OCI-LY1 (cell line): ENCODE measurements around the gene CABCOCO1.

ENCODE experiments used
- H2AFZ ChIP-seq: fragments of 200-600 bp; sonication (generic), shearing (Covaris generic); 2 replicates; pipeline ENCODE4 v1.6.0; 2014; ENCODE audit warnings: antibody characterized with exemption, mild to moderate bottlenecking, low read length
- H3F3A ChIP-seq: fragments of 200-600 bp; sonication (generic), shearing (Covaris generic); 2 replicates; pipeline ENCODE4 v1.6.0; 2014; ENCODE audit warnings: mild to moderate bottlenecking, antibody characterized with exemption, low read length, moderate library complexity; ENCODE audit not compliant: insufficient read depth
- H3K27ac ChIP-seq: fragments of 200-600 bp; sonication (generic); 2 replicates; pipeline ENCODE4 v1.5.1; 2014; ENCODE audit warnings: low read length, mixed run types, mild to moderate bottlenecking, low read depth; ENCODE audit not compliant: poor library complexity, severe bottlenecking
- H3K27me3 ChIP-seq: fragments of 200-600 bp; sonication (generic); 2 replicates; pipeline ENCODE4 v1.6.0; 2014; ENCODE audit warnings: antibody characterized with exemption, mild to moderate bottlenecking, low read length, moderate library complexity; ENCODE audit not compliant: insufficient read depth
- H3K36me3 ChIP-seq: fragments of 200-600 bp; sonication (generic); 2 replicates; pipeline ENCODE4 v1.6.1; 2014; ENCODE audit warnings: mild to moderate bottlenecking, antibody characterized with exemption, low read length, moderate library complexity, mixed read lengths; ENCODE audit not compliant: insufficient read depth
- H3K4me1 ChIP-seq: fragments of 200-600 bp; sonication (generic); 2 replicates; pipeline ENCODE4 v1.5.1; 2014; ENCODE audit warnings: mild to moderate bottlenecking, low read length, moderate library complexity; ENCODE audit not compliant: insufficient read depth, severe bottlenecking
- H3K4me2 ChIP-seq: fragments of 200-600 bp; sonication (generic), shearing (Covaris generic); 2 replicates; pipeline ENCODE4 v1.6.1; 2014; ENCODE audit warnings: low read length
- H3K4me3 ChIP-seq: fragments of 200-600 bp; sonication (generic); 2 replicates; pipeline ENCODE4 v1.5.1; 2014; ENCODE audit warnings: low read length, low read depth, mild to moderate bottlenecking, mixed read lengths; ENCODE audit not compliant: poor library complexity, severe bottlenecking
- H3K79me2 ChIP-seq: fragments of 200-600 bp; shearing (Covaris generic); 2 replicates; pipeline ENCODE4 v1.6.1; 2016; ENCODE audit warnings: mixed run types, low read length, mixed read lengths; ENCODE audit not compliant: insufficient read depth
- H3K9ac ChIP-seq: fragments of 200-600 bp; sonication (generic), shearing (Covaris generic); 2 replicates; pipeline ENCODE4 v1.6.1; 2014; ENCODE audit warnings: mild to moderate bottlenecking, low read length, mixed read lengths
- H3K9me2 ChIP-seq: fragments of 200-600 bp; sonication (generic), shearing (Covaris generic); 2 replicates; pipeline ENCODE4 v1.6.1; 2014; ENCODE audit warnings: low read depth, mild to moderate bottlenecking, low read length, mixed read lengths
- H3K9me3 ChIP-seq: fragments of 200-600 bp; shearing (Covaris generic); 2 replicates; pipeline ENCODE4 v1.6.1; 2014; ENCODE audit warnings: low read length, mixed read lengths
- H4K20me1 ChIP-seq: fragments of 200-600 bp; sonication (generic), shearing (Covaris generic); 2 replicates; pipeline ENCODE4 v1.6.0; 2016; ENCODE audit warnings: mild to moderate bottlenecking, low read length; ENCODE audit not compliant: insufficient read depth
- CTCF ChIP-seq: fragments of 200-600 bp; sonication (generic), shearing (Covaris generic); IDR thresholded peaks from 2 replicates; pipeline ENCODE4 v1.5.1; 2017; ENCODE audit warnings: mild to moderate bottlenecking, antibody characterized with exemption, low read length, moderate library complexity, mixed read lengths
- EZH2 ChIP-seq: fragments of 200-600 bp; sonication (generic), shearing (Covaris generic); IDR thresholded peaks from 2 replicates; pipeline ENCODE4 v1.8.0; 2017; ENCODE audit warnings: borderline replicate concordance, mixed run types, mild to moderate bottlenecking, antibody characterized with exemption, low read length, moderate library complexity, mixed read lengths

CABCOCO1 gene

GRCh38 chr10:61760943-61761824 lies 98.5 kb downstream of the CABCOCO1 start:
- H4K20me1 ChIP-seq: no peaks in the 10 kb centered on the region
- TF ChIP-seq CTCF: no peak
- no peaks in the 10 kb centered on the region for H3K79me2 ChIP-seq
- no peak overlapping the region for H3K4me2 ChIP-seq
- H3K9me2 ChIP-seq: no peaks in the 10 kb centered on the region
- no peak overlapping the region for H3K9ac ChIP-seq
- H3F3A ChIP-seq: no peaks in the 10 kb centered on the region
- no peaks in the 10 kb centered on the region for H3K36me3 ChIP-seq
- no peaks in the 10 kb centered on the region for H3K9me3 ChIP-seq
- H3K27me3 ChIP-seq: no peaks in the 10 kb centered on the region
- H3K4me1 ChIP-seq: peaks cover 5% of the 10 kb centered on the region
- no peak overlapping the region for H2AFZ ChIP-seq
- no peak overlapping the region for H3K4me3 ChIP-seq
- H3K27ac ChIP-seq: no peak overlapping the region

- no peak for TF ChIP-seq EZH2
- TF ChIP-seq CTCF: no peak
- no peak overlapping the region for H3K4me2 ChIP-seq
- H3K4me1 ChIP-seq: peaks cover 5% of the 10 kb centered on the region
Measured at GRCh38 chr10:61761825-61762217, 99.1 kb downstream of the CABCOCO1 start.

GRCh38 chr10:61763778-61764177 lies 101.0 kb downstream of the CABCOCO1 start:
- no peaks in the 10 kb centered on the region for H3K36me3 ChIP-seq
- no peaks in the 10 kb centered on the region for H3K9me2 ChIP-seq
- no peak overlapping the region for H3K27ac ChIP-seq
- no peak overlapping the region for H3K9ac ChIP-seq
- H3F3A ChIP-seq: no peaks in the 10 kb centered on the region
- TF ChIP-seq CTCF: no peak
- no peak for TF ChIP-seq EZH2
- no peaks in the 10 kb centered on the region for H4K20me1 ChIP-seq
- no peaks in the 10 kb centered on the region for H3K27me3 ChIP-seq
- H3K4me3 ChIP-seq: no peak overlapping the region
- peaks cover 5% of the 10 kb centered on the region for H3K4me1 ChIP-seq
- no peak overlapping the region for H2AFZ ChIP-seq
- no peak overlapping the region for H3K4me2 ChIP-seq
- H3K9me3 ChIP-seq: no peaks in the 10 kb centered on the region
- H3K79me2 ChIP-seq: no peaks in the 10 kb centered on the region

More at GRCh38 chr10:61761825-61762217, 99.1 kb downstream of the CABCOCO1 start:
- no peak overlapping the region for H3K4me3 ChIP-seq
- no peak overlapping the region for H3K27ac ChIP-seq
- no peaks in the 10 kb centered on the region for H3K36me3 ChIP-seq
- no peaks in the 10 kb centered on the region for H3K9me3 ChIP-seq
- H3K9ac ChIP-seq: no peak overlapping the region
- H3F3A ChIP-seq: no peaks in the 10 kb centered on the region
- no peaks in the 10 kb centered on the region for H4K20me1 ChIP-seq
- H3K79me2 ChIP-seq: no peaks in the 10 kb centered on the region
- H3K27me3 ChIP-seq: no peaks in the 10 kb centered on the region
- no peaks in the 10 kb centered on the region for H3K9me2 ChIP-seq
- no peak overlapping the region for H2AFZ ChIP-seq
